ENCODE data around the gene CHD2. TPM values are rescaled to one million over a fixed set of nuclear protein-coding genes. Genes with fewer than 3 reads are reported as not detected.

CHD2 gene
- total and polyA plus RNA-seq, 4 experiments from 2014 or later = 28.4 to 351 (median 224) TPM

DNA sequence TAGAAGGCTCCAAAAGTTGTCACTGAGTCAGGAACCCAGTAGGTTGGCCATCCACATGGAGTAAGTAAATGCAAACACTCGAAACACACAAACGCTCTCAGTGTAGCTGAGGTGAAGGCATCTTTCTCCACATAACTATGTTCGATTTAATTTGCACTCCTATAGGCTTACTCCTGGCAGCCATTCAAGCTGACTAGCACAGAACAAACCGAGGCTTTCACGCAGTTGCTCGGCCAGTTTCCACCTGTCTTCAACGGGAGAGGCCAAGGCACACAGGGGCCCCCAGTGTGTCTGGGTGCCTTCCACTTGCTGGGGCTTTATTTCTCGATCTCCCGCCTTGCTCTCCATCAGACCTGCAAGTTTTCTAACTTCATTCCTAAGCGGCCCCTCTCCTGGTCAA lies 170.0 kb downstream of the CHD2 start:
- DNase-seq = no peak
- Mint-ChIP-seq H3K4me3 (no peak overlapping the region), H3K36me3 (no peaks in the 10 kb centered on the region), H3K4me1 (peaks cover 8 to 24% (median 14%) of the 10 kb centered on the region in 4 donors), H3K9me3 (no peaks in the 10 kb centered on the region), H3K27ac (no peak overlapping the region), H3K27me3 (peaks cover 30 to 36% of the 10 kb centered on the region in 2 donors)
- ChIA-PET POLR2A (ENCODE audit: partially characterized antibody) (no interaction called here), CTCF (ENCODE audit: partially characterized antibody) (interaction anchor here (1.0 to 1.9 kb wide), 2 partner anchors 18 to 40 kb away, joined by 4 to 5 read pairs; no protein-coding TSS in a partner anchor)
- Histone ChIP-seq H3K36me3 (ENCODE audit: insufficient read depth, low read length) (no peaks in the 10 kb centered on the region), H3K4me3 (ENCODE audit: low read length in 2 of 2) (no peak overlapping the region), H3K9me3 (ENCODE audit: control insufficient read depth in 1 of 2, low read length in 2 of 2) (no peaks in the 10 kb centered on the region), H3K27me3 (ENCODE audit: insufficient read depth, low read length) (peaks cover 22% of the 10 kb centered on the region), H3K4me1 (ENCODE audit: insufficient read depth, low read length) (peaks cover 18% of the 10 kb centered on the region), H3K27ac (ENCODE audit: low read depth, low read length) (no peak overlapping the region)
- intact Hi-C loops (cut with micrococcal nuclease) = no loop called here

DNA sequence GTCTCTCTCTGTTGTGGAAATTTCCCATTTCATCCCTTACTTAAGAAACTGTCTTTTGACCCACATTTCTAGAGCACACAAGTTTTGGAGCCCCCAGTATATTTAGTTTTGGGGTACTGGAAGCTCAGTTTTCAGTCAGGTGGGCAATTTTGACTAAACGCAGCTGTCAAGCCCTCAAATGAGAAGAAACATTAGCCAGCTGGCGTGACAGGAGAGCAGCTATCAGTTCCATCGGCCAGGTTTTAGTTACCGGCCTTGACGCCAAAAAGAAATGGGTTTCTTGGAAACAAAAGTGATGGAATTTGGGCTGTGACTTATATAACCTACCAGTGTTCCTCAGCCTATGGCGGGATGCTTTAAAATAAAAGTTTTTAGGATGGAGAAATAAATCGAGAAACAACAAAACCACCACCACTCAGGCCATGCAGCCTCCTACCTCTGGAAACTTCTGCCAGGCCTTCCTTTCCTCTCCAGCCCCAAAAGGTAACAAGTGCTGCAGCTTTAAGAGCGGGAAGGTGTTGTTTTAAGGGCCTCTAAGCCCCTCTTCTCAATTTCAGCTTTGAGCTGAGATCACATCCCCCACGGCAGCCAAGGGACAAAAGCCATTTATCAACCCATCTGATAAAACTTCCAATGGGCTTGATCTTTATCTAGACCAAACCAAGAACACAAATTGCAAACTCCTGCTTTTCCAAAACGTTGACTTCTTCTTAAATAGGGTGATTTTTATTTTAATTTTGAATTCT lies 170.6 kb downstream of the CHD2 start:
- intact Hi-C loops (cut with micrococcal nuclease) = no loop called here
- Histone ChIP-seq H3K36me3 (ENCODE audit: insufficient read depth, low read length) (no peaks in the 10 kb centered on the region), H3K4me3 (ENCODE audit: low read length in 2 of 2) (no peak overlapping the region), H3K9me3 (ENCODE audit: control insufficient read depth in 1 of 2, low read length in 2 of 2) (no peaks in the 10 kb centered on the region), H3K27ac (ENCODE audit: low read depth, low read length) (no peak overlapping the region), H3K27me3 (ENCODE audit: insufficient read depth, low read length) (peaks cover 22% of the 10 kb centered on the region), H3K4me1 (ENCODE audit: insufficient read depth, low read length) (peaks cover 18% of the 10 kb centered on the region)
- Mint-ChIP-seq H3K9me3 (no peaks in the 10 kb centered on the region), H3K4me1 (peaks cover 8 to 24% (median 14%) of the 10 kb centered on the region in 4 donors), H3K27ac (no peak overlapping the region), H3K36me3 (no peaks in the 10 kb centered on the region), H3K4me3 (no peak overlapping the region), H3K27me3 (peaks cover 34 to 37% of the 10 kb centered on the region in 2 donors)
- DNase-seq = no peak
- POLR2A ChIA-PET (ENCODE audit: partially characterized antibody) = no interaction called here
- CTCF ChIA-PET (ENCODE audit: partially characterized antibody) = interaction anchor here (1.0 to 1.9 kb wide), 2 partner anchors 17 to 40 kb away, joined by 4 to 5 read pairs; no protein-coding TSS in a partner anchor

DNA sequence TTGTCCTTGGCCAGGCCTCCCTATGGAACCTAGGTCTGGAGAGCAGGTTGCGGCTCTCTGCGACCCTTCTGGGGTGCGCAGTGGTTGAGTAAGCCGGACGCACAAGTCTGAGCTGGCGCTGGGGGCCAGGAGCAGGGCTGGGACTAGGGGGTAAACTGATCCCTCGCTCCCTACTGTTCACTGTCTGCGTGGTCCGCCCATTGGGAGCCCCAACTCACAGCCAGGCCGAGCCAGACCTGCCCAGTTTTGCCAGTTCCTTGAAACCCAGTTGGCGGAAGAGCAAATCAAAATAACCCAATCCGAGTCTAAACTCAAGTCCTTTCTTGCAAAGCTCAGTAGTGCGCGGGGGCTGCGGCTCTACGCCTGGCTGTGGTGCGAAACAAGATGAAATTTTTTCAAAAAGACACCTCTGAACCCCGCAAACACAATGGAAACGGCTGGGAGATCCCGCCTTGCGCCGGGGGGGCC lies 171.4 kb downstream of the CHD2 start:
- Histone ChIP-seq H3K36me3 (ENCODE audit: insufficient read depth, low read length) (no peaks in the 10 kb centered on the region), H3K27ac (ENCODE audit: low read depth, low read length) (no peak overlapping the region), H3K27me3 (ENCODE audit: insufficient read depth, low read length) (peaks cover 22% of the 10 kb centered on the region), H3K4me3 (ENCODE audit: low read length in 2 of 2) (no peak overlapping the region), H3K9me3 (ENCODE audit: control insufficient read depth in 1 of 2, low read length in 2 of 2) (no peaks in the 10 kb centered on the region), H3K4me1 (ENCODE audit: insufficient read depth, low read length) (peaks cover 18% of the 10 kb centered on the region)
- DNase-seq = no peak
- Mint-ChIP-seq H3K36me3 (no peaks in the 10 kb centered on the region), H3K27me3 (peaks cover 40% of the 10 kb centered on the region in 2 donors), H3K27ac (no peak overlapping the region), H3K4me3 (peak overlapping the region in 4 of 8 donors; percentile 4 to 79 (median 60)), H3K9me3 (no peaks in the 10 kb centered on the region), H3K4me1 (peaks cover 8 to 24% (median 14%) of the 10 kb centered on the region in 4 donors)
- POLR2A ChIA-PET (ENCODE audit: partially characterized antibody) = no interaction called here
- intact Hi-C loops (cut with micrococcal nuclease) = no loop called here
- CTCF ChIA-PET (ENCODE audit: partially characterized antibody) = no interaction called here

DNA sequence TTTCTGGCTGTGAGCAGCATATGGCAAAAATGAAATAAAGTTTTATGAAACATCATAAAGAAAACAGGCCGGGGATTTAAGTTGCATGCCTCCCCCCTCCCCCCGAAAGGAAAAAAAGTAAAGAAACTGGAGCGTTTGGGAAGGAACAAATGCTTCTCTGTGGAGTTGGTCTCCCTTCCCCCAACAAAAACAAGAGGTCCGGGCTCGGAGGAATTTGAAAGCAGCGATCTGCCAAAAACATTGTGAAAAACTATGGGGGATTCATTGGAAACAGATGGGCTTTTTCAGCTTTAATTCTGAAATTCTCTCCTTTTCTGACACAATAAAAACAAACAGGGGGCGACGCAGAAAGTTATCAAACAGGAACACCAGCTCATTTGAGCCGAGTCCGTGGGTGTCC lies 171.9 kb downstream of the CHD2 start:
- Mint-ChIP-seq H3K36me3 (no peaks in the 10 kb centered on the region), H3K27ac (no peak overlapping the region), H3K4me3 (peak overlapping the region; percentile 4 to 79 (median 58)), H3K4me1 (peaks cover 8 to 24% (median 14%) of the 10 kb centered on the region in 4 donors), H3K27me3 (peaks cover 40 to 45% of the 10 kb centered on the region in 2 donors), H3K9me3 (no peaks in the 10 kb centered on the region)
- intact Hi-C loops (cut with micrococcal nuclease) = no loop called here
- ChIA-PET POLR2A (ENCODE audit: partially characterized antibody) (no interaction called here), CTCF (ENCODE audit: partially characterized antibody) (no interaction called here)
- peaks cover 22% of the 10 kb centered on the region for H3K27me3 ChIP-seq (ENCODE audit: insufficient read depth, low read length)
- no peak overlapping the region for H3K27ac ChIP-seq (ENCODE audit: low read depth, low read length)
- no peaks in the 10 kb centered on the region for H3K36me3 ChIP-seq (ENCODE audit: insufficient read depth, low read length)
- H3K4me3 ChIP-seq (ENCODE audit: low read length in 2 of 2) = no peak overlapping the region
- peaks cover 18% of the 10 kb centered on the region for H3K4me1 ChIP-seq (ENCODE audit: insufficient read depth, low read length)
- DNase-seq = no peak
- H3K9me3 ChIP-seq (ENCODE audit: control insufficient read depth in 1 of 2, low read length in 2 of 2) = no peaks in the 10 kb centered on the region

DNA sequence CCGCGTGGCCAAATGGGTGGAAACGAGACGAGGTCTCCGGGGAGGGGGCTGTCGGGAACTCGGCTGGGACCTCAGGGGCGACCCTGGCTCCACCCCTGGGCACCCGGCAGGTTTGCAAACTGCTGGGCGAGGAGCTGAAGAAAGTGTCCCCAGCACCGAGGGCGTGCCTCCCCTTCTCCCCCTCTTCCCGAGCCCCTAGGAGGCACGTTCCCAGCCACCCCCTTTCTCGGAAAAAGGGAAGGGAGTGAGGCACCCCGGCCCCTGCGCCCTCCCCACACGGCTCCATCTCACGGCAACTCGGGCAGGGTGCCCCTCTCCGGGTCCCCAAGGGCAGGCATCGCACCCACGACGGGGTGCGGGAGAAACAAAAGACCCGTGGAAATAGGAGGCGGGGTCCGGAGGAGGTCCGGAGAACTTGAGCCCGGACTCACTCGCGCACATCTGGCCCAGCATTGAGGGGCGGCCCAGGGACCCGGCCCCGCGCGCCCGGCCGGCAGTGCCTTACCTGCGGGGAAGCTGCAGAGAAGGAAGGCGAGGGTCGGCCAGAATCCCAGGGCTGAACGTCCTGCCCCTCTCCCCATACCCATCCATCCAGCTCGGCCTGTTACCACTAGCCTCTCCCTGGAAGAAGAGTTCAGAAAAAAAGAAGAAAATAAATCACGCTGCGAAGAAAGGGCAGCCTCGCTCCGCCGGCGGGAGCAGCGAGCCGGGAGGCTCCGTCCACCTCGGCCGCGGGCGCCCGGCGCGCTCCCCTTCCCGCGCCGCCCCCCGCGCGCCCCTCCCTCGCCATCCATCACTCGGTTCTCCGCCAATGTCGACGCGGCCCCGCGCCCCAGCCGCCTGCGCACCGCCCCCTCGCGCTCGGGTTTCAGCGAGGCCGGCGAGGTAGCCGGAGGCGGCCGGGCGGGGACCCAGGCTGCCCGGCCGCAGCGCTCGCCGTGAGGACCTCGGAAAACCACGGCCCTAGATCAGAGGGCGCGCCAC lies 172.6 kb downstream of the CHD2 start:
- Mint-ChIP-seq H3K27ac (no peak overlapping the region), H3K36me3 (no peaks in the 10 kb centered on the region), H3K4me3 (peak overlapping the region; percentile 4 to 79 (median 58)), H3K4me1 (peaks cover 8 to 24% (median 14%) of the 10 kb centered on the region in 4 donors), H3K9me3 (no peaks in the 10 kb centered on the region), H3K27me3 (peaks cover 43 to 45% of the 10 kb centered on the region in 2 donors)
- H3K9me3 ChIP-seq (ENCODE audit: control insufficient read depth in 1 of 2, low read length in 2 of 2) = no peaks in the 10 kb centered on the region
- no peaks in the 10 kb centered on the region for H3K36me3 ChIP-seq (ENCODE audit: insufficient read depth, low read length)
- no peak for DNase-seq
- POLR2A ChIA-PET (ENCODE audit: partially characterized antibody) = no interaction called here
- peaks cover 22% of the 10 kb centered on the region for H3K27me3 ChIP-seq (ENCODE audit: insufficient read depth, low read length)
- H3K27ac ChIP-seq (ENCODE audit: low read depth, low read length) = no peak overlapping the region
- intact Hi-C loops (cut with micrococcal nuclease) = no loop called here
- CTCF ChIA-PET (ENCODE audit: partially characterized antibody) = interaction anchor here (1.4 kb wide), 1 partner anchor 13 kb away, joined by 3 read pairs; no protein-coding TSS in a partner anchor
- H3K4me3 ChIP-seq (ENCODE audit: low read length in 2 of 2) = no peak overlapping the region
- H3K4me1 ChIP-seq (ENCODE audit: insufficient read depth, low read length) = peaks cover 18% of the 10 kb centered on the region

DNA sequence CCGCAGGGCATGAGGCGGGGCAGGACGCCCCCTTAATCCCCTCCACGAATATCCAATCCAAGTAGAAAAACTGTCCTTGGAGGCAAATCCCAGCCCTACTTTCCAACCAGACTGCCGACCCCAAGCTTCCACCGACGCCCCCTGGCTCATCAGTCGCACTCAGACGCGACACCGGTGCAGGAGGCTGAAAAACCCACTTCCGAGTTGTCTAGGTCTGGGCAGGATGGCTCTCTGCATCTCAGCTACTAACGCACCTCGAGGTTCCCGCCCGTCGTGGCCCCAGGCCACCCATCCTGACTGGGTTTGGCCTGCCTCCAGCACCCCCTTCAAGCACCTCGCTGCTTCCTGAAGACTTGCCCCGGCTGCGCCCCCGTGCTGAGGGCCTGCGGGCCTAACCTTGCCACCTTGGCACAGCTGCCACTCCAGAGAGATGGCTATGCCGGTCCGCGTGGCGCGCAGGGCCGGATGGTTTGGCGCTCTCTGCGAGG lies 173.4 kb downstream of the CHD2 start:
- Mint-ChIP-seq H3K4me1 (peaks cover 8 to 24% (median 14%) of the 10 kb centered on the region in 4 donors), H3K36me3 (no peaks in the 10 kb centered on the region), H3K27ac (peak overlapping the region in 1 of 7 donors; percentile 88), H3K27me3 (peaks cover 43 to 50% of the 10 kb centered on the region in 2 donors), H3K9me3 (no peaks in the 10 kb centered on the region), H3K4me3 (peak overlapping the region; percentile 66 to 91 (median 82))
- Histone ChIP-seq H3K4me1 (ENCODE audit: insufficient read depth, low read length) (peaks cover 18% of the 10 kb centered on the region), H3K4me3 (ENCODE audit: low read length in 2 of 2) (no peak overlapping the region), H3K9me3 (ENCODE audit: control insufficient read depth in 1 of 2, low read length in 2 of 2) (no peaks in the 10 kb centered on the region), H3K27me3 (ENCODE audit: insufficient read depth, low read length) (peaks cover 22% of the 10 kb centered on the region), H3K36me3 (ENCODE audit: insufficient read depth, low read length) (no peaks in the 10 kb centered on the region), H3K27ac (ENCODE audit: low read depth, low read length) (no peak overlapping the region)
- POLR2A ChIA-PET (ENCODE audit: partially characterized antibody) = interaction anchor here (1.1 kb wide), 1 partner anchor 11 kb away, joined by 3 read pairs; no protein-coding TSS in a partner anchor
- peak in 1 of 5 donors; percentile 6 for DNase-seq
- CTCF ChIA-PET (ENCODE audit: partially characterized antibody) = interaction anchor here (1.4 kb wide), 1 partner anchor 14 kb away, joined by 3 read pairs; no protein-coding TSS in a partner anchor
- intact Hi-C loops (cut with micrococcal nuclease) = no loop called here

Data from CD4-positive, alpha-beta memory T cell (primary cell).